Hippocampal formation (tissue), 2 donors: ENCODE data around the gene TMEM266.

Experiments
- DNase-seq, 2 donors: peaks; one replicate each; lab custom pipeline; 2025; lab: John Stamatoyannopoulos, UW

TMEM266 gene

GRCh38 chr15:76065793-76066192 is 6.0 kb downstream of the TMEM266 start:
- DNase-seq: no peak

- no peak for DNase-seq
Observed at GRCh38 chr15:76070192-76070591, 10.4 kb downstream of the TMEM266 start.

GRCh38 chr15:76070921-76071635 is 11.3 kb downstream of the TMEM266 start:
- DNase-seq: no peak

GRCh38 chr15:76071806-76072205 is 12.0 kb downstream of the TMEM266 start:
- DNase-seq: no peak

- no peak for DNase-seq
Observed at GRCh38 chr15:76073554-76073953, 13.8 kb downstream of the TMEM266 start.

GRCh38 chr15:76075046-76075445 is 15.3 kb downstream of the TMEM266 start:
- DNase-seq: no peak

GRCh38 chr15:76078285-76078877 is 18.6 kb downstream of the TMEM266 start:
- no peak for DNase-seq

- no peak for DNase-seq
Observed at GRCh38 chr15:76084256-76084655, 24.5 kb downstream of the TMEM266 start.

GRCh38 chr15:76098685-76099084 is 38.9 kb downstream of the TMEM266 start:
- DNase-seq: no peak

- DNase-seq: no peak
Observed at GRCh38 chr15:76099388-76099787, 39.6 kb downstream of the TMEM266 start.

- DNase-seq: no peak
Observed at GRCh38 chr15:76100361-76100760, 40.6 kb downstream of the TMEM266 start.

- no peak for DNase-seq
Observed at GRCh38 chr15:76101655-76102054, 41.9 kb downstream of the TMEM266 start.

GRCh38 chr15:76105391-76105790 is 45.6 kb downstream of the TMEM266 start:
- no peak for DNase-seq

GRCh38 chr15:76105911-76106310 is 46.1 kb downstream of the TMEM266 start:
- no peak for DNase-seq

- no peak for DNase-seq
Observed at GRCh38 chr15:76107169-76107568, 47.4 kb downstream of the TMEM266 start.

GRCh38 chr15:76108021-76108723 is 48.4 kb downstream of the TMEM266 start:
- DNase-seq: peak in 1 of 2 donors; percentile 39

GRCh38 chr15:76109046-76109445 is 49.3 kb downstream of the TMEM266 start:
- DNase-seq: no peak

- no peak for DNase-seq
Observed at GRCh38 chr15:76114561-76114960, 54.8 kb downstream of the TMEM266 start.

GRCh38 chr15:76116138-76116885 is 56.5 kb downstream of the TMEM266 start:
- no peak for DNase-seq

- DNase-seq: no peak
Observed at GRCh38 chr15:76117181-76117580, 57.4 kb downstream of the TMEM266 start.

GRCh38 chr15:76118767-76119166 is 59.0 kb downstream of the TMEM266 start:
- DNase-seq: no peak

GRCh38 chr15:76123031-76123430 is 63.2 kb downstream of the TMEM266 start:
- no peak for DNase-seq
